GM20000 (cell line): ENCODE results near the gene ESRRG.

Source experiments
- DNase-seq: peaks from one replicate; pipeline ENCODE4 v3.0.0; 2012; ENCODE audit warnings: low spot score
- TF ChIP-seq, protein P1 (sequence below): IDR thresholded peaks from 2 replicates; pipeline ENCODE4 v1.5.1; 2012; ENCODE audit warnings: mild to moderate bottlenecking, control low read depth; ENCODE audit errors: extremely low read depth, missing control alignments

The ESRRG gene

DNA sequence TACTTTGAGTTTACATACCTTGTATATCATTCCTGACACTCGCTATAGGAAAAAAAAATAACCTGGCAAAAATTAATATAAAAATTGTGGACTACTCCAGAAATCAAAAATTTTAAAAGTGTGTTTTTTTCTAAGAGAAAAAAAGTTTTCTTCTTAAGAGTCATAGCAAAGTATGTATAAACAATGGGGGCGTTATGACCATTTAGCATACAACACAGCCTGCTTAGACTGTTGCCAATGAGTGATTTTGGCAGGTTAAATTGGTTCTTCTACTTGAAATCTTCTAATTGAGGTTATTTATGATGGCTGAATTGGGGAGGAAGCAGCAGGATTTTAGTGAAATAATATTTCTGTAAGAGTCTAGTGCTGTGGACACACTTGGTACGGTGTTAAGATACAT lies 169.5 kb downstream of the ESRRG start:
- no peak for DNase-seq
- TF ChIP-seq, protein P1, sequence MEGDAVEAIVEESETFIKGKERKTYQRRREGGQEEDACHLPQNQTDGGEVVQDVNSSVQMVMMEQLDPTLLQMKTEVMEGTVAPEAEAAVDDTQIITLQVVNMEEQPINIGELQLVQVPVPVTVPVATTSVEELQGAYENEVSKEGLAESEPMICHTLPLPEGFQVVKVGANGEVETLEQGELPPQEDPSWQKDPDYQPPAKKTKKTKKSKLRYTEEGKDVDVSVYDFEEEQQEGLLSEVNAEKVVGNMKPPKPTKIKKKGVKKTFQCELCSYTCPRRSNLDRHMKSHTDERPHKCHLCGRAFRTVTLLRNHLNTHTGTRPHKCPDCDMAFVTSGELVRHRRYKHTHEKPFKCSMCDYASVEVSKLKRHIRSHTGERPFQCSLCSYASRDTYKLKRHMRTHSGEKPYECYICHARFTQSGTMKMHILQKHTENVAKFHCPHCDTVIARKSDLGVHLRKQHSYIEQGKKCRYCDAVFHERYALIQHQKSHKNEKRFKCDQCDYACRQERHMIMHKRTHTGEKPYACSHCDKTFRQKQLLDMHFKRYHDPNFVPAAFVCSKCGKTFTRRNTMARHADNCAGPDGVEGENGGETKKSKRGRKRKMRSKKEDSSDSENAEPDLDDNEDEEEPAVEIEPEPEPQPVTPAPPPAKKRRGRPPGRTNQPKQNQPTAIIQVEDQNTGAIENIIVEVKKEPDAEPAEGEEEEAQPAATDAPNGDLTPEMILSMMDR = no peak

DNA sequence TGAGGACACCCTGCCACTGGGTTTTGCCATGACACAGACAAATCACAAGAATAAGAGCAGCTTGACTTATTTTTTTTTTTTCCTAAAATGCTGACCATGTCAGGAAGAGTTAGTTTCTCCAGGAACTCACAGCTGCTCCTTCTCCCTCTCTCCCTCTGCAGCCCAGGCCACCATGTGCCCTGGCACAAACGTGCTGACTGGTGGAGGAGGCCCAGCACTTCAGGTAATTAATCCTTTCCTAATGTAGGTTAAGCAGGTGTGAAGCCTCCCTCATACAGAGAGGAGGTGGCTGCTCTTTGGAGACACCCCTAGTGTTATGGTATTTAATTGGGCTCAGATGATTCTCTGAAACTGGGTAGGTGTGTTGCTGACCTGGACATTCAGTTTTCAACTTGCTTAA lies 170.2 kb downstream of the ESRRG start:
- DNase-seq = no peak
- TF ChIP-seq, protein P1 = no peak

DNA sequence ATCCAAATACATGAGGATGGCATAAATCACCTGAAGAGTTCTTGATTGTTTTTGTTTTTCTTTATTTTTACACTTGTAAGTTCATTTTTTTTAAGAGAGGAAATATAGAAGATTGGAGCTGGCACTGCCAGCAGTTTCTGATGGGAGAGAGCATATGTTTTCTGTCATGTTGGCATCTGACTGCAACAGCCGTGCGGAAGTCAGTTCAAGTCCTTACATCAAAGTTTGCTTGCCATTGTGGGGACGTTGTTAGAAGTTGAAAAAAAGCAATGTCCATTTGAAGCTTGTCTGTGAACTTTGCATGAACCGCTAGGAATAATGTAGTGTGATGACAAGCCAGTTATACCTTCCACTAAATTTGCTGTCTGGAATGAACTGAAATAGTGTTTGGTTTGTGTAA lies 173.4 kb downstream of the ESRRG start:
- no peak for DNase-seq
- TF ChIP-seq, protein P1 = no peak

DNA sequence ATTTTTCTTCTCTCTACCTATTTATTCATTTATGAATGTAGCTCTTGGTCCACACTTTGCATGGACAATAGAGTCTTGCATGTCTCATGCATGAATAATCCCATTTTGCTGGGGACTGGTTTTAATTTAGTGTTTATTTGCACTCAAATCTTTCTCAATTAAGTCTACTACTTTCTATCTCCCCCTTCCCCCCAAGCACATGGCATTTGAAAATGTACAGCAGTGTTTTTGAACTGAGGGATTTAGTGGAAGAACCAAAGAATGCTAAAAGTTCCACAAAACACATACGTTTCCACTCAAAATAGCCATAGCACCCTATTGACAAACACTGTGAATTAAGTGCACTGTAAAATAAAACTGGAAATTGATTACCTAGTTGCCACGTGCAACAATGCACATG lies 180.5 kb downstream of the ESRRG start:
- no peak for DNase-seq
- TF ChIP-seq, protein P1 = no peak

DNA sequence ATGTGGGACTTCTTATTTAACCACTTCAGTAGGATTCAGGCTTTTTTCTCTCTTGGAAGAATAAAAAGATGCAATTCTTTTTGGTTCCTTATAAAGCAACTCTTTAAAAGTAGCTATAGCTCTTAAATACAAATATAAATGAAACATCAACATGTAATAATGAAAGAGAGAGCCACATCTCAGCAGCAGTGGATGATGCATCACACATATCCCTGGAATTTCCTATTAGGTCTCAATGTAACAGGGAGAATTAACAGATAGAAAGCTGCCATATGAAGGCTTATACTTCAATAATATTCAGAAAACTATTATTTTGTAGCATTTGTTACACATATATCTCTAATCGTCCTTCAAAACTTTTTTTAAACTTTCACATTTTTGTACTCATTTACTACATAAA lies 181.0 kb downstream of the ESRRG start:
- TF ChIP-seq, protein P1 = no peak

DNA sequence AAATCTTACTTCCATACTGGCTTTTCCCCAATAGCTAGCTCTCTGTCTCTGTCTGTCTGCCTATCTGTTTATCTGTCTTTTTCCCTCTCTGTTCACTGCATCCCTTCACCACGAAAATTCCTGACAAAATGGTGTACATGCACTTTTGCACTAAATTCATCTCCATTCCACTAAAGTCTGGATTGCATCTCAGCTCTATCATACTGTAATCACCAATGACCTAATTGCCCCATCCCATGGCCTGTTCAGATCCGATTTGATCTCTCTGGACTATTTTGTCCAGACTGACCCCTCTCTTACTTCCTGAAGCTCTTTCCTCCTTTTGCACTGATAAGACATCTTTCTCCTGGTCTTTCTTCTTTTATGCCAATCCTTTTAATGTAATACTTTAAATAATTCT lies 187.5 kb downstream of the ESRRG start:
- TF ChIP-seq, protein P1 = no peak
- DNase-seq = no peak

More for the DNA sequence above, 181.0 kb downstream of the ESRRG start:
- no peak for DNase-seq

DNA sequence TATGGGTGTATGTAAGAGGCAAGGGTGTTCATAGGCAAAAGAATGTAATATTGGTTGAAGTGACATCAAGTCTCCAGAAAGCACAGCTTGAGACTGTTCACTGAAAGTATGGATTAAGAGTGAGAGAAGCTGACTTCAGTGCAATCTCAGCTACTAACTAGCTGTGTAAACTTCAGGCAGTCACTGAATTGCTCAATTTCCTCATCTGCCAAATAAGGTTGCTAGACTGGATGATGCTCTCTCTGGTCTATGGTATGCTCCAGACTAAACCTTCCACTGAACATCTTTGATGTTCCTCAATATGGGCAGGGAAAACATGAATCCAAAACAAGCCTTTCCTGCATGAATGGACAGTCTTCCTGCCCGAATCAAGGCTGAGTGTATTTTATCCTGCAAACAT lies 188.2 kb downstream of the ESRRG start:
- DNase-seq = no peak

More for the DNA sequence above, 188.2 kb downstream of the ESRRG start:
- TF ChIP-seq, protein P1 = no peak
